ENCODE results near the gene NR6A1. TPM values are rescaled to one million over a fixed set of nuclear protein-coding genes. Genes with fewer than 3 reads are reported as not detected.

Gene NR6A1
- polyA plus RNA-seq, 1 experiment = 0.10 TPM

DNA sequence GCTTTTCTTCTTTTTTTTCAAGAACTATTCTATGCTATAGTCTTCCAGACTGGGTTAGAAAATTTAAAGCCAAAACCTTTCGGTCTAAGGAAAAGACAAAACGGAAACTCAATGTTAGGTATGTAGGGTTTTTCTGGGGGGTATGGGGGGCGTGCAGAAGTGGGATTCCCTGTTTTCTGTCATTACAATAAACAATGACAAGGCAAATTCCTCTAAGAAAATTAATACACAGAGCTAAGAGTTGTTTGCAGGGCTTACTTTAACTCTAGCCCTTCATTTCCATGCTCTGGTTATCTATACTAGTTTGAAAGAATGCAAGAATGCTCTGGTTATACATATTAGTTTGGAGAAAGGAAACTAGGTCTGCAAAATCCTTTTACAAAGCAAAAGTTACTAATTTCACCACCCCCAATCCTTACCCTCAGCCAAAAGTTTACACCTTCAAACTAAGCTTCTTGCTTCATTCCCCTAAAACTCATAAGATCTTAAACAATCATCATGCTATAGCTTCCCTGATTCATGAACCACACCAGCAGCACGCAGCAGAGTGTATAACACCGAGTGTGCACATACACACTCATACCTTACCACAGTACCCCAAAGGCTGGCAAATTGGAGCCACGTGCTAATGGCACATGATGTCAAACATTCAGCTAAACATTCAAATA, 174.8 kb downstream of the NR6A1 start:
- TF ChIP-seq, protein P1, sequence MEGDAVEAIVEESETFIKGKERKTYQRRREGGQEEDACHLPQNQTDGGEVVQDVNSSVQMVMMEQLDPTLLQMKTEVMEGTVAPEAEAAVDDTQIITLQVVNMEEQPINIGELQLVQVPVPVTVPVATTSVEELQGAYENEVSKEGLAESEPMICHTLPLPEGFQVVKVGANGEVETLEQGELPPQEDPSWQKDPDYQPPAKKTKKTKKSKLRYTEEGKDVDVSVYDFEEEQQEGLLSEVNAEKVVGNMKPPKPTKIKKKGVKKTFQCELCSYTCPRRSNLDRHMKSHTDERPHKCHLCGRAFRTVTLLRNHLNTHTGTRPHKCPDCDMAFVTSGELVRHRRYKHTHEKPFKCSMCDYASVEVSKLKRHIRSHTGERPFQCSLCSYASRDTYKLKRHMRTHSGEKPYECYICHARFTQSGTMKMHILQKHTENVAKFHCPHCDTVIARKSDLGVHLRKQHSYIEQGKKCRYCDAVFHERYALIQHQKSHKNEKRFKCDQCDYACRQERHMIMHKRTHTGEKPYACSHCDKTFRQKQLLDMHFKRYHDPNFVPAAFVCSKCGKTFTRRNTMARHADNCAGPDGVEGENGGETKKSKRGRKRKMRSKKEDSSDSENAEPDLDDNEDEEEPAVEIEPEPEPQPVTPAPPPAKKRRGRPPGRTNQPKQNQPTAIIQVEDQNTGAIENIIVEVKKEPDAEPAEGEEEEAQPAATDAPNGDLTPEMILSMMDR (IDR thresholded peaks at IDR 0.05; ENCODE audit: low read depth, low read length) = no peak
- POLR2A ChIA-PET = no interaction called here
- Histone ChIP-seq H3K27me3 (ENCODE audit: control insufficient read depth, insufficient read depth, low read length) (no peaks in the 10 kb centered on the region), H3K9me3 (ENCODE audit: control insufficient read depth, insufficient read depth, low read length) (no peaks in the 10 kb centered on the region), H3K4me3 (ENCODE audit: low read depth, low read length) (no peak overlapping the region), H3K27ac (ENCODE audit: low read depth, low read length) (no peak overlapping the region)
- CTCF ChIA-PET = interaction anchor here (0.5 to 5.2 kb wide), 7 partner anchors 21 to 158 kb away, joined by 3 to 52 read pairs (median 6); no protein-coding TSS in a partner anchor
- no peak for DNase-seq (ENCODE audit: low read depth, low spot score)

DNA sequence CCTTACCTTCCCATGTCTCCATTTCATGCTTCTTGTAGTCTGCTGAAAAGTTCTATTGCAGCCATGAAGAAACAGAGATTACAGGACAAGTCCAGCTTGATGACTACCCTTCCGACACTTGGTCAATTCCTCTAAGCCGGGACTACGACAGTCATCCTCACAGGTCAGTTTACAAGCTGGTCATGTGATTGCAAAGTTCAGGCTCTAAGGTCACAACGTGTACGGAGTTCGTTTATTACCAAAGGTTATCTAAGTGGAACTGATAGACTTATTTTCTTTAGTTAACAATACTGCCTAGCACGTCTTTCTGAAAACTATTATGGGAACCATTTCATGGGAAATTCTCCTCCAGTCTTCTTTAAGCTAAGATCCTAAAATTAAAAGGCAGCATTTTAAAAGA, 175.4 kb downstream of the NR6A1 start:
- ChIA-PET POLR2A (no interaction called here), CTCF (interaction anchor here (0.5 to 5.2 kb wide), 7 partner anchors 20 to 150 kb away, joined by 3 to 52 read pairs (median 6); no protein-coding TSS in a partner anchor)
- no peak for DNase-seq (ENCODE audit: low read depth, low spot score)
- TF ChIP-seq, protein P1 (IDR thresholded peaks at IDR 0.05; ENCODE audit: low read depth, low read length) = no peak
- H3K27ac ChIP-seq (ENCODE audit: low read depth, low read length) = no peak overlapping the region
- no peaks in the 10 kb centered on the region for H3K9me3 ChIP-seq (ENCODE audit: control insufficient read depth, insufficient read depth, low read length)
- no peak overlapping the region for H3K4me3 ChIP-seq (ENCODE audit: low read depth, low read length)
- H3K27me3 ChIP-seq (ENCODE audit: control insufficient read depth, insufficient read depth, low read length) = no peaks in the 10 kb centered on the region

DNA sequence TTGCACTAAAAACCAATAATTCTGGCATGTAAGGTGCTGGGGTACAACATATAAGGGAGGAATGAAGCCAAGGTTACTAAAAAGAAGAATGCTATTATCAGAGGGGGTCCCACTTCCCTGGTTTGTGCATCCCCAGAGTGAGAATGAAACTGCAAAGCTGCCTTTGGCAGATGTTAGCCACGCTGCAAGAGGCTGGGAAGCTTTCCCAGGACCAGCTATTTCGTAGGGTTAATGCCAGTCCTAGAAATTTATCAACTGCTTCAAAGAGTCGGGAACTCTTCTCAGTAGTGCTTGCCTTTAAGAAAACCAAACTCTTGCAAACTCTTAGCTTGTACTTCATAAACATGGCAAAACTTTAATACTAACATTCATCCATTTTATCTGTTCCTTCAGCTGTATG, 176.4 kb downstream of the NR6A1 start:
- POLR2A ChIA-PET = no interaction called here
- Histone ChIP-seq H3K9me3 (ENCODE audit: control insufficient read depth, insufficient read depth, low read length) (no peaks in the 10 kb centered on the region), H3K27me3 (ENCODE audit: control insufficient read depth, insufficient read depth, low read length) (no peaks in the 10 kb centered on the region), H3K4me3 (ENCODE audit: low read depth, low read length) (no peak overlapping the region), H3K27ac (ENCODE audit: low read depth, low read length) (no peak overlapping the region)
- CTCF ChIA-PET = interaction anchor here (1.2 to 5.2 kb wide), 4 partner anchors 23 to 118 kb away, joined by 3 to 52 read pairs (median 6); no protein-coding TSS in a partner anchor
- TF ChIP-seq, protein P1 (IDR thresholded peaks at IDR 0.05; ENCODE audit: low read depth, low read length) = no peak
- DNase-seq (ENCODE audit: low read depth, low spot score) = no peak

DNA sequence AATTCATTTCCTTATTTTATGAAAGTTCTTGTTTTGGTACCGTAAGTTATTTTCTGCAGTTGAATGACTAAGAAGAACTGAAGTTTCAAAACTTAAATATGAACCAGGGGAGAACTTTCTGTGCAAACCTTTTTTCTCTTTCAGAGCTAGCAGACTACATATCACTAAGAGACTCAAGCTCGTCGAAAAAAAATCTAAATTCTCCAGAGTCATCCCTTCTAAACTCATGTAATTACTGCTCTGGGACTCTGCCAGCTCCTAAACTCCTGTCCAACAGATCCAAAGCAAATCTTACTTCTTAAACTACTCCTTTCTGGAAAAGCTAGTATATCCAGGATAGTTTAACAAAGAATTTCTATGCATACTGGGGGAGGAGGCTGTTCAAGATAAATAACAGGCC, 176.9 kb downstream of the NR6A1 start:
- CTCF ChIA-PET = interaction anchor here (1.2 to 5.2 kb wide), 4 partner anchors 23 to 118 kb away, joined by 3 to 52 read pairs (median 6); no protein-coding TSS in a partner anchor
- POLR2A ChIA-PET = interaction anchor here (0.6 kb wide), 1 partner anchor 34 kb away, joined by 3 read pairs; no protein-coding TSS in a partner anchor

More for the DNA sequence above, 176.9 kb downstream of the NR6A1 start:
- DNase-seq (ENCODE audit: low read depth, low spot score) = no peak
- H3K27ac ChIP-seq (ENCODE audit: low read depth, low read length) = no peak overlapping the region
- H3K27me3 ChIP-seq (ENCODE audit: control insufficient read depth, insufficient read depth, low read length) = no peaks in the 10 kb centered on the region
- no peaks in the 10 kb centered on the region for H3K9me3 ChIP-seq (ENCODE audit: control insufficient read depth, insufficient read depth, low read length)
- no peak overlapping the region for H3K4me3 ChIP-seq (ENCODE audit: low read depth, low read length)
- TF ChIP-seq, protein P1 (IDR thresholded peaks at IDR 0.05; ENCODE audit: low read depth, low read length) = no peak
